IPS DF 4.7 (cell line): ENCODE measurements around the gene MRPL14.

Experiments
- DNase-seq: peaks from one replicate; pipeline ENCODE4 v3.0.0-alpha.2; 2013; ENCODE audit warnings: low spot score; ENCODE audit errors: extremely low read depth

The MRPL14 gene

GRCh38 chr6:44126320-44127149 is 717 bp downstream of the MRPL14 start:
- DNase-seq, result no peak

DNA sequence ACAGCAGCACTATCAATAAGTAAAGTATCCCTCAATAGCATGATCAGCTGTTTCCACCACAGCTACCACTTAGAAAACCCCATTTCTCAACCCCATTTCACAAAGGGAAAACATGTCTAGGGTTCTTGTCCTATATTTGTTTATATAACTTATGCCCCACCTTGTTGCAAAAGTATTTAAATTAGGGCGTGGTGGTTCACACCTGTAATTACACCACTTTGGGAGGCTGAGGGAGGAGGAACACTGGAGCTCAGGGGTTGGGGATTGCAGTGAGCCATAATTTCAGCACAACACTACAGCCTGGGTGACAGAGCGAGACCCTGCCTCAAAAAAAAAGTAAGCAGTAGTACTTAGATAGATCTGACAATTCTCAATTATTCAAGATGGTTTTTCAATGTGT is 3.7 kb downstream of the MRPL14 start:
- DNase-seq, result no peak

GRCh38 chr6:44122801-44123200 is 4.5 kb downstream of the MRPL14 start:
- no peak for DNase-seq

- DNase-seq, result no peak
These were observed 6.4 kb downstream of the MRPL14 start for GRCh38 chr6:44120692-44121443.

DNA sequence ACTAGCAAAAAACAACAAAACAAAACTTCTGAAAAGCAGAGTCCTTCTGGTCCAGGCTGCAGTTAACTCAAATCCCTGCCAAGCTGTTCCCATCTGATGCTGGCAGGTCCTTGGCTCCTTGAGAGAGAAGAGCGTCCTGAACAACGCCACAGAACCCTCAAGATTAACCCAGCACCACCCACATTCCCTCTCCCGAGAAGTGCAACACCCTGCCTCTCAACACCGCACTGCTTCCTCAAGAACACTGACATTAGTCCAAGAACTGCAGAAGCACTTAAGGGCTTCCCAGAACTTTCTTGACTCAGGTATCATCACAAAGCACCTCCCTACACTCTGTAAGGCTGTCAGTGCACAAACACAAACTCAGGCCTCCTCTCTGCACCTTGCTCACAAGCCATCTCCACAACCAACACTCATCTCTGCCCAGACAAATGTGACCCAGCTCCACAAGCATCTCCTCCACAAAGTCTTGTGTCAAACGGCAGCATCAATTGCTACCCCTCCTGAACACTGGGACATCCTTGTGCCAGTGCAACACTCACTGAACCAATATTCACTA is 7.5 kb downstream of the MRPL14 start:
- DNase-seq, result no peak

DNA sequence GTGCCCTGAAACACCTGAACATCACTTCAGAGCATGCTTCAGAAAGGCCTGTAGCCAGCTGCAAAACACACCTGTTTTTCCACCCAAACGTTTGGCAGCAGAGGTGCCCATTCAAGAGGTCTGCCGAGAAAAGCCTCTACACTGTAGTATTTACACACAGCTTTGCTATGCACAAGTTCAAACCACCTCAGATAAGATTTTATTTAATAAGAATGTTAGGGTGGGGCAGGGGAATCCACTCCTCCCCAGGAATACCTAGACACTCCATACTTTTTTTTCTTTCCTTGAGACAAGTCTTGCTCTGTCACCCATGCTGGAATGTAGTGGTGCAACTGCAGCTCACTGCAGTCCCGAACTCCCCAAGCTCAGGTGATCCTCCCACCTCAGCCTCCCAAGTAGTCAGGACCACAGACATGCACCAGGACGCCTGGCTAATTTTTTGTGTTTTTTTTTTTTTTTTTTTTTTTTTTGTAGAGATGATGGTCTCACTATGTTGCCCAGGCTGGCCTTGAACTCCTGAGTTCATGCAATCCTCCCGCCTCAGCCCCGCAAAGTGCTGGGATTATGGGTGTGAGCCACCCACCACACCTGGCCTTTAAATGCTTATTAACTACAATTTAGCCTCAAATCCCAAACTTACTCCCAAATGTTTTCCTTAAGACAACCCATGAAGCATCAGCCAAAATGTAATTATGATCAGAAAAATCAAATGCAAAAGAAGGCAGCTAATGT is 9.7 kb downstream of the MRPL14 start:
- DNase-seq, result no peak

DNA sequence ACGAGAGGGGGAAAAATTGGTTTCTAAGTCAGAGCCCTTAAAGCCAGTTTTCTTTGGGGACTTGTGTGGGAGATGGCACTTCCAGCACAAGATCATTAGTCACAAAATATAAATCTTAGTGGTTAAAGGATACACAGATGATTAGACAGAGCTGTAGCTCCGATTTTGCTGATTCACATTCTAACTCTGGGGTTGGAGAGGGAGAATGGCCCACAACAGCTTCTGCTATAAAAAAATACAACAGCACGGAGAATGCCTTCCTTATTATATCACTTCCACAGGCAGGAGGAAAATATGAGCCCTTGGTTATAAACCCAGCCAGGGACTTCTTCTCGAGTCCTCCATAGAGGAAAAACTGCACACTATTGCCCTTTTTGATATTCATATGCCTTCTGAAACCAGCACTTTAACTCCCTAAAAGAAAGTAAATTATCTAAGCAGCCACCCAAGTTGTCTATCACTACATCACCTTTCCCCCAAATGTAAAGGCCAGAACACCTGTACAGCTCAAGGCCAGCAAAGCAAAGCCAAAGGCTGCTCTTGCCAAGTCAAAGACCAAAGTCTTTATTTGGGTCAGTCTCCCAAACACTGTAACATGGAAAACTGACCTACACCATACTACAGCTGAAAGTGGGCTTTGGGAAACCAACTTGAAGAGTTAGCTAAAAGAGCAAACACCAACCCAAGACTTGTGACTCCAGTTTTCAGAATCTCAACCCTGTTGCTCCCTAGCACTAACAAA is 10.4 kb downstream of the MRPL14 start:
- DNase-seq, result no peak

DNA sequence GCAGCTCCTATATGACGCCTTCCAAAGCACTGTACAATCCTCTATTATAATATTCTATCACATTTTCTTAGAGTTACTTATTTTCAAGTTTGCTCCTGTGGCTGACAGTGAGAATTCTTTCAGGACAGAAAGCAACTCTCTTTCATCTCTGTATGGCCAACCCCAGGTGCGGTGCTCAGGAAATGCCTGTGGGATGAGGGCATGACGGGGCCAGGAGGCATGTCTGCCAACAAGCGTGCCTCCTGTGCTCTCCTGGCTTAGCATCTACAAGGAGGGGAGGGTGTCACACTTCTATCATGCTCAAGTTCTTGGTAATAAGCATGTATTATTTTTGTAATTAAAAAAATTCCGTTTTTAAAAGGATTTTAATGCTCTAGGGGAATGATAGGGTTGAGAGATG is 11.4 kb downstream of the MRPL14 start:
- DNase-seq, result no peak

- no peak for DNase-seq
These were observed 13.8 kb downstream of the MRPL14 start for GRCh38 chr6:44113414-44113813.

GRCh38 chr6:44111434-44112417 is 15.5 kb downstream of the MRPL14 start:
- no peak for DNase-seq

DNA sequence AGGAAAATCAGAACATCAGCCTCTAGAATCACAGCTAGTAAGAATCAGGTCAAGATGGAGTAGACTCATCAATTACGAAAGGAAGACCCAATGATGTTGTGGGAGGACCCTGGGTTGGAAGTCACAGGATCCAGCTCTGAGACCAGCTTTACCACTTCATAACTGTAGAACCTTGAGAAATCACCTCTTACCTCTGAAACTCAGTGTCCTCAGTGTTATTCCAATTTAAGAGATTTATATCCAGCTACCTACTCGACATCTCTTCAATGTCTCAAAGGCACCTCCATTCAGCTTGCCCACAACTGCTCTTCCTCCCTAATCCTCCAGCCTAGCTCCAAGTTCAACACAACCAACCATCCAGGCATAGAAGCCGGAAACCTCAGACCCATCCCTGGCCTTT is 16.3 kb downstream of the MRPL14 start:
- DNase-seq, result no peak

- DNase-seq, result no peak
These were observed 17.1 kb downstream of the MRPL14 start for GRCh38 chr6:44110005-44110676.

GRCh38 chr6:44109212-44109611 is 18.0 kb downstream of the MRPL14 start:
- DNase-seq, result no peak

- DNase-seq, result no peak
These were observed 18.8 kb downstream of the MRPL14 start for GRCh38 chr6:44108471-44108870.

- no peak for DNase-seq
These were observed 20.2 kb downstream of the MRPL14 start for GRCh38 chr6:44107017-44107416.

GRCh38 chr6:44105993-44106740 is 21.1 kb downstream of the MRPL14 start:
- no peak for DNase-seq

GRCh38 chr6:44105146-44105545 is 22.1 kb downstream of the MRPL14 start:
- no peak for DNase-seq

DNA sequence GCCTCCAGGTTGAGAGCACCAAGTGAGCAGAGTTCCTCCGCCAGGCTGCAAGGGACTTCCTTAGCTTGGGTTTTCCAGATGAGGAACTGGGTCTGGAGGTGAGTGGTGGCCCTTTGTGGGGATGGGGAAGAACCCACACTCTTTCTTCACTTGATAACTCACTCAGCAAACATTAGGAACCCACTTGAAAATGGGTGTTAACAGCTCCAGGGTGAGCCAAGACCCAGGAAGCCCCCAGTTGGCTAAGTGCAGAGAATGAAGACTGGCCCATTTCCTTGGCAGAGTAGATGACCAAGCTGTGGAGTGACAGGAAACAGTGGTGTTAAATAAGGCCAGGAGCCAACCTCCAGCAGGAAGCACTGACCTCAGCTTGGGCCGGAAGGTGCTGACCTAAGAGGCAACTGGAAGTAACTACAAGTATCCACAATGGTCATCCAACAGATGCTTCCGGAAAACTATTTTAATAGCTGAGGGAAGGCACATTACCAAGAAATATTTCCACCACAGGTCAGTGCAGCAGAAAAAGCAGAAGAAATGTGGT is 22.7 kb downstream of the MRPL14 start:
- DNase-seq, result no peak
